OCI-M2 (cell line): Measurements from ENCODE around the gene EIF3L.

Experiments
- DNase-seq: peaks from one replicate; lab custom pipeline; 2025; ENCODE audit not compliant: unreplicated experiment; lab: John Stamatoyannopoulos, UW

Gene EIF3L

GRCh38 chr22:37926358-37926757 is 77.1 kb downstream of the EIF3L start:
- DNase-seq = no peak

- no peak for DNase-seq
These were observed 77.8 kb downstream of the EIF3L start for GRCh38 chr22:37926771-37927636.

GRCh38 chr22:37927637-37927936 is 78.4 kb downstream of the EIF3L start:
- no peak for DNase-seq

GRCh38 chr22:37929390-37929789 is 80.2 kb downstream of the EIF3L start:
- no peak for DNase-seq

- no peak for DNase-seq
These were observed 81.2 kb downstream of the EIF3L start for GRCh38 chr22:37930270-37930951.

GRCh38 chr22:37930952-37931440 is 81.8 kb downstream of the EIF3L start:
- DNase-seq = no peak

- no peak for DNase-seq
These were observed 82.7 kb downstream of the EIF3L start for GRCh38 chr22:37931893-37932389.

GRCh38 chr22:37932401-37932800 is 83.2 kb downstream of the EIF3L start:
- DNase-seq = no peak

GRCh38 chr22:37932821-37933578 is 83.8 kb downstream of the EIF3L start:
- DNase-seq = no peak

- DNase-seq = peak; percentile 63
These were observed 84.6 kb downstream of the EIF3L start for GRCh38 chr22:37933711-37934376.
